ENCODE results near the gene WNT10A. TPM values are rescaled to one million over a fixed set of nuclear protein-coding genes. Genes with fewer than 3 reads are reported as not detected.

The WNT10A gene
- total RNA-seq, 1 donor: not detected

GRCh38 chr2:218877891-218878290 is 2.8 kb upstream of the WNT10A start:
- no peak for TF ChIP-seq CTCF (IDR thresholded peaks at IDR 0.05; ENCODE audit: extremely low read depth, low read depth, low read length)
- Histone ChIP-seq H4K20me1 (ENCODE audit: insufficient read depth, low read length) (peaks cover 11% of the 10 kb centered on the region), H3K36me3 (ENCODE audit: insufficient read depth, low read length) (no peaks in the 10 kb centered on the region), H3K27ac (ENCODE audit: low read depth, low read length) (no peak overlapping the region), H3K79me2 (ENCODE audit: insufficient read depth, low read length) (no peaks in the 10 kb centered on the region), H3K4me2 (ENCODE audit: insufficient read depth, low read length) (no peak overlapping the region), H3K27me3 (ENCODE audit: insufficient read depth, low read length) (peaks cover 92% of the 10 kb centered on the region), H3K4me3 (ENCODE audit: insufficient read depth, low read length) (no peak overlapping the region), H2AFZ (ENCODE audit: low read length) (no peak overlapping the region), H3K4me1 (ENCODE audit: insufficient read depth, low read length) (no peaks in the 10 kb centered on the region), H3K9me3 (ENCODE audit: low read depth, low read length) (no peaks in the 10 kb centered on the region)
- no peak for DNase-seq (ENCODE audit: insufficient read length, low spot score, missing footprints)

DNA sequence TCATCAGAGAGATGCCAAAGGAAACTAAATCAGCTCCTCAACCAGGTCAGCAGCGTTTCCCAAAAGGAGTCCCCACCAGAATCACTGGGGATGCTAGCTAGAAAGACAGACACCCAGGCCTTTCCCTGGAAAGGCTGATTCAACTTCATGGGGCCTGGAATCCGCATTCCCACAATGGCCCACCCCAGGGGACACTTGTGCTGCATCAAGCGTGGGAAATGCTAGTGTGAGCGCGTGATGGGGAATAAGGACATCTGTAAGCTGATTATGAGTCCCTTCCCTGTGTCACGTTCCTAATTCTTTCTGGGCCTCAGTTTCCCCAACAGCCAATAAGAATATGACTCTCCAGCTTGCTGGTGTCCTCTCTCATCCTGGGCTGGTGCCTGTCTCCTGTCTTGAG is 2.2 kb upstream of the WNT10A start:
- Histone ChIP-seq H3K9me3 (ENCODE audit: low read depth, low read length) (no peaks in the 10 kb centered on the region), H2AFZ (ENCODE audit: low read length) (no peak overlapping the region), H3K4me2 (ENCODE audit: insufficient read depth, low read length) (no peak overlapping the region), H3K4me3 (ENCODE audit: insufficient read depth, low read length) (no peak overlapping the region), H3K4me1 (ENCODE audit: insufficient read depth, low read length) (no peaks in the 10 kb centered on the region), H3K36me3 (ENCODE audit: insufficient read depth, low read length) (no peaks in the 10 kb centered on the region), H4K20me1 (ENCODE audit: insufficient read depth, low read length) (peaks cover 11% of the 10 kb centered on the region), H3K79me2 (ENCODE audit: insufficient read depth, low read length) (no peaks in the 10 kb centered on the region), H3K27me3 (ENCODE audit: insufficient read depth, low read length) (peaks cover 90% of the 10 kb centered on the region), H3K27ac (ENCODE audit: low read depth, low read length) (no peak overlapping the region)
- no peak for DNase-seq (ENCODE audit: insufficient read length, low spot score, missing footprints)
- no peak for TF ChIP-seq CTCF (IDR thresholded peaks at IDR 0.05; ENCODE audit: extremely low read depth, low read depth, low read length)

DNA sequence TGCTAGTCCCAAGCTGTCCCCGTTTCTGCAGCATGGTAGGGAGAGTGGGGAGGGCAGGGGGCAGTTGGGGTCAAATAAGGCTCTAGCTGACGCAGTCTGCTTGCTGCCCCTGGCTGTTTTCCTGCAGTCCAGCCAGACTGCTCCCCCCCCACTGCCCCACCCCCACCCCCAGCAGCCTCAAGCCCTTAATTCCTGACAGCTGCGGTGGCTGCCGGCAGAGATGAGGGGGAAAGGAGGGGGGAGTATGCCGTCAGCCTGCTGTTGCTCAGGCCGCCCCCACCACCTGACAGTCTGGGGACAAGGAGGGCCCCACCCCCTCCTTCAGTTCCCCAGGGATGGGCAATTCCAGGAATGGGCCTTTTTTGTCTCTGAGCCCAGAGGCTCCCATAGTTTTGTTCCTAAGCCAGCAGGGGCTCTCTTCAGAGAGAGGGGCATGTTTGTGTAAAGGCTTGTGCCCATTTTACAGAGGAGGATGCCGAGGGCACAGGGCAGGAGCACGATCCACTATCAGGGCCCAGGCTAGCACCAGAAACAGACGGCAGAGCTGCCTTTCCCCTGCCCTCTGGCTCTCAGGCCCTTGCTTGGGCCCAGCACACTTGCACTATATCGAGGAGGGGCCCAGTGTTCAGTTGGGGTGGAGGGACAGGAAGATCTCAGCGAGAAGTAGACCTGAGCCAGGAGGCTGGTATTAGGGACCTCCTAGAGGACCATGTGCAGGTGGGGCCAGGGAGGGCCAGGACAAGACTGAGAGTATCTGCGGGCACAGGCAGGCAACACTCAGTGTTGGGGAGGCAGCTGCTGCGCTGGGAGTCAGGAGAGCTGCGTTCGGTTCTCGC is 1.5 kb upstream of the WNT10A start:
- Histone ChIP-seq H2AFZ (ENCODE audit: low read length) (no peak overlapping the region), H3K36me3 (ENCODE audit: insufficient read depth, low read length) (no peaks in the 10 kb centered on the region), H3K79me2 (ENCODE audit: insufficient read depth, low read length) (no peaks in the 10 kb centered on the region), H3K4me1 (ENCODE audit: insufficient read depth, low read length) (no peaks in the 10 kb centered on the region), H3K27ac (ENCODE audit: low read depth, low read length) (no peak overlapping the region), H3K9me3 (ENCODE audit: low read depth, low read length) (no peaks in the 10 kb centered on the region), H3K4me3 (ENCODE audit: insufficient read depth, low read length) (no peak overlapping the region), H4K20me1 (ENCODE audit: insufficient read depth, low read length) (peaks cover 11% of the 10 kb centered on the region), H3K4me2 (ENCODE audit: insufficient read depth, low read length) (no peak overlapping the region), H3K27me3 (ENCODE audit: insufficient read depth, low read length) (peaks cover 88% of the 10 kb centered on the region)
- no peak for DNase-seq (ENCODE audit: insufficient read length, low spot score, missing footprints)
- no peak for TF ChIP-seq CTCF (IDR thresholded peaks at IDR 0.05; ENCODE audit: extremely low read depth, low read depth, low read length)

DNA sequence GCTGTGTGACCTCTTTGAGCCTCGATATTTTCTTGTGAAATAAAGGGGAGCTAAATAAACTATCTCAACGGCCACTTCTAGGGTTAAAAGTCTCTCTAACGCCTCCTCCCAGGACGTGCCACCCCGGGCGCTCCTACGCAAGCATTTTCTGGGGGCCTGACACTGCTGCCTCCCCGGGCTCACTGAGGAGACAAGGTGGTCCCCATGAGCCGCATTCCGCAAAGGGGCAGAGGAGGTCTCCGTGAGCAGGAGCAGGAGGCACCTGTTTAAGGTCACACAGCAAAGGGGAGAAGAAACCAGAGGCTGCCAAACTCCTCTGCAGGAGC is 913 bp upstream of the WNT10A start:
- DNase-seq (ENCODE audit: insufficient read length, low spot score, missing footprints): no peak
- no peak overlapping the region for H3K4me2 ChIP-seq (ENCODE audit: insufficient read depth, low read length)
- H3K79me2 ChIP-seq (ENCODE audit: insufficient read depth, low read length): no peaks in the 10 kb centered on the region
- no peak overlapping the region for H3K4me3 ChIP-seq (ENCODE audit: insufficient read depth, low read length)
- H3K27ac ChIP-seq (ENCODE audit: low read depth, low read length): no peak overlapping the region
- H4K20me1 ChIP-seq (ENCODE audit: insufficient read depth, low read length): peaks cover 11% of the 10 kb centered on the region
- H3K4me1 ChIP-seq (ENCODE audit: insufficient read depth, low read length): no peaks in the 10 kb centered on the region
- peaks cover 88% of the 10 kb centered on the region for H3K27me3 ChIP-seq (ENCODE audit: insufficient read depth, low read length)
- H3K36me3 ChIP-seq (ENCODE audit: insufficient read depth, low read length): no peaks in the 10 kb centered on the region
- TF ChIP-seq CTCF (IDR thresholded peaks at IDR 0.05; ENCODE audit: extremely low read depth, low read depth, low read length): no peak
- no peaks in the 10 kb centered on the region for H3K9me3 ChIP-seq (ENCODE audit: low read depth, low read length)
- no peak overlapping the region for H2AFZ ChIP-seq (ENCODE audit: low read length)

All from osteoblast (primary cell).